HL-60/S4 treated with phorbol 12-myristate 13-acetate at 8.2 ng/mL for 4 days and 3 days (cell line): Measurements from ENCODE around the gene NCOA3.
"Not testable (repeated sequence)": the region's sequence is repeated elsewhere in the genome, so short reads cannot be mapped to it uniquely, and the experiment has no call there.

Experiments used
- in situ Hi-C: fragments of 300-500 bp; cut with MboI; formaldehyde crosslinking; loops from 2 replicates; pipeline ENCODE4 v1.15.0; 2022; ENCODE audit warnings: low sequenced_read_pairs

Gene NCOA3

GRCh38 chr20:47468290-47469050 is 33.2 kb upstream of the NCOA3 start:
- in situ Hi-C loops, result no loop called here

GRCh38 chr20:47475419-47476044 is 26.2 kb upstream of the NCOA3 start:
- in situ Hi-C loops, result no loop called here

- in situ Hi-C loops, result no loop called here
Observed at GRCh38 chr20:47476452-47476851, 25.2 kb upstream of the NCOA3 start.

GRCh38 chr20:47479093-47479492 is 22.6 kb upstream of the NCOA3 start:
- in situ Hi-C loops, result no loop called here

GRCh38 chr20:47479506-47479905 is 22.2 kb upstream of the NCOA3 start:
- in situ Hi-C loops, result no loop called here

GRCh38 chr20:47480239-47480638 is 21.4 kb upstream of the NCOA3 start:
- in situ Hi-C loops, result no loop called here

GRCh38 chr20:47480705-47481104 is 21.0 kb upstream of the NCOA3 start:
- in situ Hi-C loops, result no loop called here

GRCh38 chr20:47481330-47482216 is 20.1 kb upstream of the NCOA3 start:
- in situ Hi-C loops, result no loop called here

- in situ Hi-C loops, result no loop called here
Observed at GRCh38 chr20:47482705-47483104, 19.0 kb upstream of the NCOA3 start.

- in situ Hi-C loops, result no loop called here
Observed at GRCh38 chr20:47484303-47484702, 17.4 kb upstream of the NCOA3 start.

- in situ Hi-C loops, result no loop called here
Observed at GRCh38 chr20:47487175-47487917, 14.3 kb upstream of the NCOA3 start.

- in situ Hi-C loops, result no loop called here
Observed at GRCh38 chr20:47489448-47489872, 12.2 kb upstream of the NCOA3 start.

GRCh38 chr20:47490795-47491194 is 10.9 kb upstream of the NCOA3 start:
- in situ Hi-C loops, result no loop called here

GRCh38 chr20:47492284-47492683 is 9.4 kb upstream of the NCOA3 start:
- in situ Hi-C loops, result no loop called here

- in situ Hi-C loops, result no loop called here
Observed at GRCh38 chr20:47493175-47493962, 8.3 kb upstream of the NCOA3 start.

GRCh38 chr20:47493963-47494293 is 7.8 kb upstream of the NCOA3 start:
- in situ Hi-C loops, result no loop called here

- in situ Hi-C loops, result not testable (repeated sequence)
Observed at GRCh38 chr20:47494606-47495005, 7.1 kb upstream of the NCOA3 start.

GRCh38 chr20:47496118-47496517 is 5.6 kb upstream of the NCOA3 start:
- in situ Hi-C loops, result no loop called here

GRCh38 chr20:47498606-47499005 is 3.1 kb upstream of the NCOA3 start:
- in situ Hi-C loops, result no loop called here

- in situ Hi-C loops, result no loop called here
Observed at GRCh38 chr20:47499053-47499452, 2.6 kb upstream of the NCOA3 start.
